ENCODE measurements around the gene C9orf50. TPM values are rescaled to one million over a fixed set of nuclear protein-coding genes. Genes with fewer than 3 reads are reported as not detected.

Gene C9orf50
- polyA plus RNA-seq, 2 of the 4 experiments (the other 2 are of a cell fraction): 0.05 to 0.10 TPM

GRCh38 chr9:129640871-129641749, 20.2 kb upstream of the C9orf50 start:
- TF ChIP-seq CHD4 (IDR thresholded peaks at IDR 0.05; ENCODE audit: borderline replicate concordance) (no peak), PBX3 (IDR thresholded peaks at IDR 0.05) (no peak), ZFP36 (IDR thresholded peaks at IDR 0.05; ENCODE audit: borderline replicate concordance, partially characterized antibody) (no peak), ZC3H11A (IDR thresholded peaks at IDR 0.05) (no peak), FOSB (CRISPR knock-in tag; IDR thresholded peaks at IDR 0.05) (no peak), MAX (IDR thresholded peaks at IDR 0.05) (no peak), RARB (CRISPR knock-in tag; IDR thresholded peaks at IDR 0.05) (no peak), EHMT2 (IDR thresholded peaks at IDR 0.05; ENCODE audit: low read depth) (no peak), ESRRA (IDR thresholded peaks at IDR 0.05; ENCODE audit: borderline replicate concordance, low read length) (no peak), FOSL2 (IDR thresholded peaks at IDR 0.05) (no peak), FOSL2 (CRISPR knock-in tag; IDR thresholded peaks at IDR 0.05) (no peak), E2F6 (IDR thresholded peaks at IDR 0.05; ENCODE audit: borderline replicate concordance, low read depth) (no peak), JUN (IDR thresholded peaks at IDR 0.05) (no peak), TP53 (CRISPR knock-in tag; IDR thresholded peaks at IDR 0.05) (no peak), HMGXB4 (CRISPR knock-in tag; IDR thresholded peaks at IDR 0.05; ENCODE audit: borderline replicate concordance) (no peak), MAZ (IDR thresholded peaks at IDR 0.05; ENCODE audit: borderline replicate concordance, low read depth, low read length) (no peak), RFX5 (IDR thresholded peaks at IDR 0.05) (no peak), MYC (IDR thresholded peaks at IDR 0.05; ENCODE audit: borderline replicate concordance, low read length) (no peak), KDM5A (IDR thresholded peaks at IDR 0.05) (no peak)
- H3K4me1 ChIP-seq: peaks cover 18% of the 10 kb centered on the region
- DNase-seq (ENCODE audit: low read depth in 1 of 2, low spot score in 1 of 2) (no peak), FAIRE-seq (no peak), ATAC-seq (peak; percentile 2 to 14; a peak in 4 of 6 replicates)
- H3K4me2 ChIP-seq: peak overlapping the region; percentile 91
- CTCF ChIA-PET: interaction anchor here (0.7 to 26.2 kb wide), 17 partner anchors 11 to 534 kb away, joined by 3 to 947 read pairs (median 9); partner anchors contain the start of genes NTMT1, PTGES and TOR1B
- H3K27ac ChIP-seq: peak overlapping the region; percentile 83 to 94
- peak overlapping the region; percentile 87 for H3K4me3 ChIP-seq
- no peaks in the 10 kb centered on the region for H3K9me3 ChIP-seq
- WGBS (ENCODE audit: missing lambda C conversion rate): 29% methylated on average over 35 of the region's 44 CpGs
- POLR2A ChIA-PET: no interaction called here

GRCh38 chr9:129640086-129640870, 19.4 kb upstream of the C9orf50 start:
- no peaks in the 10 kb centered on the region for H3K9me3 ChIP-seq
- no peak for DNase-seq (ENCODE audit: low read depth in 1 of 2, low spot score in 1 of 2)
- ChIA-PET CTCF (interaction anchor here (1.0 to 26.2 kb wide), 14 partner anchors 12 to 507 kb away, joined by 3 to 947 read pairs (median 12); partner anchors contain the start of genes NTMT1, PTGES and TOR1B), POLR2A (interaction anchor here (1.0 to 1.7 kb wide), 3 partner anchors 14 to 500 kb away, joined by 3 to 5 read pairs (median 3); partner anchors contain the start of gene NTMT1)
- 0 out of 6 replicates have a peak overlapping the region, but pooled peaks of 1 of the 2 experiments have one; percentile 15 for H3K27ac ChIP-seq
- WGBS (ENCODE audit: missing lambda C conversion rate): 80% methylated on average over 18 of the region's 25 CpGs
- H3K4me2 ChIP-seq: peak overlapping the region; percentile 91
- no peak for ATAC-seq
- peak overlapping the region; percentile 87 for H3K4me3 ChIP-seq
- peaks cover 18% of the 10 kb centered on the region for H3K4me1 ChIP-seq
- FAIRE-seq: no peak
- TF ChIP-seq GATA3 (IDR thresholded peaks at IDR 0.05; ENCODE audit: borderline replicate concordance) (no peak), ELK1 (IDR thresholded peaks at IDR 0.05; ENCODE audit: low read depth, low read length) (no peak), RFX5 (IDR thresholded peaks at IDR 0.05) (no peak), ZNF302 (CRISPR knock-in tag; IDR thresholded peaks at IDR 0.05) (no peak), MAZ (IDR thresholded peaks at IDR 0.05; ENCODE audit: borderline replicate concordance, low read depth, low read length) (no peak), NR3C1 (IDR thresholded peaks at IDR 0.05) (no peak), HES2 (IDR thresholded peaks at IDR 0.05) (no peak), CHD4 (IDR thresholded peaks at IDR 0.05; ENCODE audit: borderline replicate concordance) (no peak), MAX (IDR thresholded peaks at IDR 0.05) (no peak), CEBPB (IDR thresholded peaks at IDR 0.05) (no peak), PBX3 (IDR thresholded peaks at IDR 0.05) (no peak), HOXB5 (CRISPR knock-in tag; IDR thresholded peaks at IDR 0.05) (no peak), KDM5A (IDR thresholded peaks at IDR 0.05) (no peak), POLR2A (IDR thresholded peaks at IDR 0.05; ENCODE audit: low read length) (no peak)

Measured in A549 (cell line).